OCI-M1 (cell line): ENCODE measurements around the gene TSHZ2.

Experiments used
- DNase-seq: peaks from one replicate; lab custom pipeline; 2025; lab: John Stamatoyannopoulos, UW

TSHZ2 gene

GRCh38 chr20:53165452-53165851 lies 193.3 kb downstream of the TSHZ2 start:
- no peak for DNase-seq

DNA sequence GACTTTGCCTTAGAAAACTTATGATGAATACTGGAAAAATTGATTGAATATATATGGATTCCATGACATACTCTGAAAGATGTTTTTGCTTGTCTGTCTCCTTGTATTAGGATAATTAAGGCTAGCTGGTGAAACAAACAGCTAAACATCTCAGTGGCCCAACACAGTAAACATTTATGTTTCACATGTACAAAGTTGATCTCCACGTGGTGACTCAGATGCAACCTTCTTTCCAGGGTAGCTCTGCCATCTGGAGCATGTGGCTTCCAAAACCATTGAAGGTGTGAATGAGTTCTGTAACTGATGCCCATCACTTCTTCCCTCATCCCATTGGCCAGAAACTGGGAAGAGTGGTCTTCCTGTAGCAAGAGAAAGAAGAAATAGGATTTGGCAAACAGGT lies 196.3 kb downstream of the TSHZ2 start:
- no peak for DNase-seq

DNA sequence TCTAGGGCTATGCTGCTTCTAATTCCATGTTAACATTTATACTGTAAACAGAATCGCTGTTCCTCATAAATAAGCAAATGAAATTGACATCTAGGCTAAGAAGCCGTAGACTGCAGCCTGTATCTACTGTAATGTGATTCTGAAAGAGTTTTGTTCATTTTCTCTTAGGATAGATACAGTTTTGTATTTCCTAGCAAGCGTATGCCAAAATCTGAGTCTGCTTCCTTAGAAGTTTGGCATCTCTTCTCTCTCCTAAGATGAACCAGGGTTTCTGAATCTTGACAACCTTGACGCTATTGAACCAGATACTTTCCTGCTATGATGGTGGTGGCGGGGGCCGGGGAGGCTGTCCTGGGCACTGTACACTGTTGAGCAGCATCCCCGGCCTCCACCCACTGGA lies 198.0 kb downstream of the TSHZ2 start:
- DNase-seq: no peak

- DNase-seq: no peak
These were observed 198.9 kb downstream of the TSHZ2 start for GRCh38 chr20:53171065-53171464.

GRCh38 chr20:53174454-53174853 lies 202.3 kb downstream of the TSHZ2 start:
- DNase-seq: peak; percentile 20

DNA sequence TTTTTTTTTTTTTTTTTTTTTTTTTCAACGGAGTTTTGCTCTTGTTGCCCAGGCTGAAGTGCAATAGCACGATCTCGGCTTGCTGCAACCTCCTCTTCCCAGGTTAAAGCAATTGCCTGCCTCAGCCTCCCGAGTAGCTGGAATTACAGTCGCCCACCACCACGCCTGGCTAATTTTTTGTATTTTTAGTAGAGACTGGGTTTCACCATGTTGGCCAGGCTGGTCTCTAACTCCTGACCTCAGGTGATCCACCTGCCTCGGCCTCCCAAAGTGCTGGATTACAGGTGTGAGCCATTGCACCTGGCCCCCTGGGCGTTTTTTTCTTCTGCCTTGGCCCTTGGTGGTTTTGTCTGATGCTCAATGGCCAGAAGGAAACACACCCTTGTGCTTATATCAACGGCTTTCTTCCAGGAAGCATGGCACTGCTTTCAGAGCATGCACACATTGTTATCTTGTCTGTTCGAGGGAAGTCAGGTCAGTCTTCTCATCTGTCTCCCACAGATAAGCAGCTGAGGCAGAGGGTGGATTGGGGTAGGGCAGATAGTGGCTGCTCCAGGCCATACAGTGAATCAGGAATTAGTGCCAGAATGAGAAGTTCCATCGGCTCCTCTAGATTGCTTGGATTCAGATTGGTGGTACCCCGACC lies 203.1 kb downstream of the TSHZ2 start:
- DNase-seq: peak; percentile 96

DNA sequence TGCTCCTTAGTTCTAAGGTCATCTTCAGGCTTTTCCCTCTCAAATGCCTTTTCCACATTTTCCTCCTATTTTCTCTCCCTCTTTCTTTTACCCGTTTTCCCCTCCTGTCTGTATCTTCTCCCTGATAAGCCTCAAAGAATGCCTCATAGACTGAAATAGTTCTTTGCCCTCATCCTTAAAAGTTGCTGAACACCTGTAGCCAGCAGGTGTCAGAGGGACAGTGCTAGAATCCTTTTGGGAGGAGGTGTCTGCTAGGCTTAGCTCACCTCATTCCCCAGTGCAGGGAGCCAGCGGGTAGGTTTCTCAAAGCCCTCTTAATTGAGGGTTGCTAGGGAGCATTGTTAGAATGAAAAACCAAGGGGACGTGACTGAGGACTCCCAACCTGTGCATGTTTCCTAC lies 204.0 kb downstream of the TSHZ2 start:
- DNase-seq: no peak

DNA sequence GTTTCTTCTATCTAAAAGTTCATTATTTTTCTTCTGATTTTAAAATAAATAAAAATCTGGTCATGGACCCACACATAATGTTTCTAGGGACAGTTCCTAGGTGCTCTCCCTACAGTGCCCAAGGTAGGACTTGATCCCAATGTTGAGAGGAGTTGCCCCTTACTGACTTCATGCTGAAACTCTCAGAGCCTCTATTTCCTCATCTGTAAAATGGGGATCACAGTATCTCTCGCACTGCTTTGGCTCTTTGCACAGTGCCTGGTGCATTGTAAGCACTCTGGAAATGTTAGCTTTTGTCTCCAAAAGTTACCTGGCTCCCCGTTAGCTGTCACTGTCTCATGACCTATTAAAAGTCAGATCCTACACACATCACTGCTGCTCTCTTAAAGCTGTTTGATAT lies 205.5 kb downstream of the TSHZ2 start:
- DNase-seq: no peak

DNA sequence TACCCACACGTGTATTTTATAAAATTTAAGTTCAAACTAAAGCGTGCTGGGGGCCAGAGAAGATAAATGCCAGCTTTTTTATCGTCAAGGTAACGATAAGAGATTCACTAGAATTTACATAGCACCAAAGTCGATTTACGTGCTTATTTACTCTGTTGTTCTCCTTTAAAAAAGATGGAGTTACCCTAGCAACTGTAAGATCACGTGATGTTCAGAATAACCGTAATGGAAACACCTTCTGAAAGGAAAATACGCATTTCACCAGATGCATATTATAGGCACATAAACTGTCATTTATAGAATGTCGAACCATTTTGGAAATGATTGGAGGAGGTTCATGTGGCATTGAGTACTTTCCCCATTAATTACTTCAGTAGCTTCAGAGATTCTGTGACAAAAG lies 207.6 kb downstream of the TSHZ2 start:
- DNase-seq: no peak

- DNase-seq: peak; percentile 82
These were observed 208.8 kb downstream of the TSHZ2 start for GRCh38 chr20:53180928-53181362.

- DNase-seq: no peak
These were observed 209.8 kb downstream of the TSHZ2 start for GRCh38 chr20:53181866-53182376.

- no peak for DNase-seq
These were observed 211.0 kb downstream of the TSHZ2 start for GRCh38 chr20:53183181-53183580.

GRCh38 chr20:53186635-53187034 lies 214.5 kb downstream of the TSHZ2 start:
- peak; percentile 28 for DNase-seq

- no peak for DNase-seq
These were observed 215.4 kb downstream of the TSHZ2 start for GRCh38 chr20:53187392-53188068.

DNA sequence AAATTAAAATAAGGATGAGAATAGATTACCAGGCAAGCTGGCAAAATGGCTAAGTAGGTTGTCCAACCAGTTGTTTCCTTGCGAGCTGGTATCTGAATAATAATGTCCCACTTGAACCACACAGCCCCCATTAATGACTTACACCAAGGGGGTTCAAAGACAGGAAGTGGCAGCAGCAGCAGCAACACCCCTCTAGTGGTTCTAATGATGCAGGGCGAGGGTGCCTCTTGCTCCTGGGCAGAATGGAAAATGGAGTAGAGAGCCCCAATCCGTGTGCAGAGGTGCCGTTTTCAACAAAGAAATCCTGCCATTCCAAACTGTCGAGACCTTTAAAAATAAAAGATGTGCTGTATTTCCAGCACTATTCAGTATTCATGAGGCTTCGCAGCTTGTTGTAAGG lies 218.1 kb downstream of the TSHZ2 start:
- DNase-seq: no peak

DNA sequence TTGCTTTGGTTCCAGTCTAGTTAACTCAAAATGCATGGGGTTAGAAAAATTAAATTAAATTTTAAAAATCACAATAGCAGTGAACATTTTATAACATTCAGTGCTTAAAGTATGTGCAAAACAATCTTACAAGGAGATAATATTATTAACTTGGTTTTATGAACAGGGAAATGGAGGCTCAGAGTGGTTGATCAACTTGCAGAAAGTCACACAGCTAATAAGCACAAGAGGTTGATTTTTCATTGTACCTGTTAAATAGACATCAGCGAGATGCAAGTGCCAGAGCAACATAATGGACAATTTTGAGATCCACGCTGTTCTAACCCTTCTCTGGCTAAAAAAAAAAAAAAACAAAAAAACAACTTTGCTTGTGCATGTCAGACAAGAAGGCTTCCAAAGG lies 219.8 kb downstream of the TSHZ2 start:
- DNase-seq: no peak

GRCh38 chr20:53194306-53195290 lies 222.4 kb downstream of the TSHZ2 start:
- no peak for DNase-seq

GRCh38 chr20:53195876-53196610 lies 223.9 kb downstream of the TSHZ2 start:
- DNase-seq: peak; percentile 51

DNA sequence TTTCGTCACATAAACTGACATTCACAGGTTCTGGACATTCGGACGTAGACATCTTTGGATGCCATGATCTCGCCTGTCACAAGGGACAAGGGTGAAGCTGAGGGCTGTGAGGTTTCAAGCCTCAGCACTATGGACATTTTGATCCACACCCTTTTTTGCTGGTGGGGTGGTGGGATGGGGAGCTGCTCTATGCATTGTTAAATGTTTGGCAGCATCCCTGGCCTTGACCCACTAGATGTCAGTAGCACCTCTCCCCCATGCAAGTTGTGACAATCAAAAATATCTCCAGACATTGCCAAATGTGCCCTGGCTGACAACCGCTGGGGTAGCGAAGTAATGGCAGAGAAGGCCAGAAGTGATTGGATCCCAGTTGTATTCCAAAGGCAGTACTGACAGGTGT lies 229.4 kb downstream of the TSHZ2 start:
- peak; percentile 32 for DNase-seq

GRCh38 chr20:53202777-53203176 lies 230.6 kb downstream of the TSHZ2 start:
- no peak for DNase-seq

- DNase-seq: no peak
These were observed 232.9 kb downstream of the TSHZ2 start for GRCh38 chr20:53205046-53205445.
